NCI-H2081 (cell line): ENCODE results near the gene MAPK13.
"Not testable (repeated sequence)": the region's sequence is repeated elsewhere in the genome, so short reads cannot be mapped to it uniquely, and the experiment has no call there.

Experiments
- DNase-seq, 2 experiments: peaks; one replicate each; lab custom pipeline; 2025; lab: John Stamatoyannopoulos, UW

MAPK13 gene

DNA sequence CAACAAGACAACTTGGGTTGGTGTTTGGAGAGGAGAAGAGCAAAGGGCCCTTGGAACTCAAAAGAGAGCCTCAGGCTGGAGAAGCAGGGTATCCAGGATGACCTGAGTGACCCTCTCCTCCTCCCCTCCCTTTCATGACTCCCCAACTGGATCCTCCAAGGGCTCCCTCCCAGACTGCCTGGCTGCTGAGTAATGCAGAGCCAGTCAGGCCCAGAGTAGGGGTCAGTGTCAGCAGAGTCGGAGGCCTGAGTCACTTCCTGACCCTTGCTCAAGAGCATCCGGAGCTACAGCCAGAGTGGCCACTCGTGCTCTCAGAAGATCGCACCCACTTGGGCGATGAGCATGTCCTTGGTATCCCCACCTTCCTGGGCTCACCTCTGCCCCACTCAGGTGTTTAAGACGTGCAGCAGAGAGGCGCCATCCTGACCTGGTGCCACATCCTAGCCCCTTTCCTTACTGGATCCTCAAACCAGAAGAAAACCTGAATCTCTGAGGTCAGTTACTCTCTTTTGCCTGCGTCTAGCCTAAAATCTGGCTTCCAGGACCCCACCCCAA lies 2.8 kb upstream of the MAPK13 start:
- DNase-seq = no peak

GRCh38 chr6:36128073-36128472 lies 2.2 kb upstream of the MAPK13 start:
- DNase-seq = no peak

GRCh38 chr6:36128793-36129192 lies 1.5 kb upstream of the MAPK13 start:
- DNase-seq = no peak

DNA sequence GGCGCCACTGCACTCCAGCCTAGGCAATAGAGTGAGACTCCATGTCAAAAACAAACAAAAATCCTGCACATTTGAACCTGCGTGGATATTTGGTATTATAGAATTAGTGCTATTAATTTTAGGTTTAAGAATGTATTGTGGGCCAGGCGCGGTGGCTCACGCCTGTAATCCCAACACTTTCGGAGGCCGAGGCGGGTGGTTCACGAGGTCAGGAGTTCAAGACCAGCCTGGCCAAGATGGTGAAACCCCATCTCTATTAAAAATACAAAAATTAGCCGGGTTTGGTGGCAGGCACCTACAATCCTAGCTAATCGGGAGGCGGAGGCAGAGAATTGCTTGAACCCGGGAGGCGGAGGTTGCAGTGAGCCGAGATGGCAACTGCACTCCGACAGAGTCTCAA lies 979 bp upstream of the MAPK13 start:
- DNase-seq = not testable (repeated sequence)

GRCh38 chr6:36130667-36131510 lies 576 bp downstream of the MAPK13 start:
- DNase-seq = peak; percentile 41 to 85

DNA sequence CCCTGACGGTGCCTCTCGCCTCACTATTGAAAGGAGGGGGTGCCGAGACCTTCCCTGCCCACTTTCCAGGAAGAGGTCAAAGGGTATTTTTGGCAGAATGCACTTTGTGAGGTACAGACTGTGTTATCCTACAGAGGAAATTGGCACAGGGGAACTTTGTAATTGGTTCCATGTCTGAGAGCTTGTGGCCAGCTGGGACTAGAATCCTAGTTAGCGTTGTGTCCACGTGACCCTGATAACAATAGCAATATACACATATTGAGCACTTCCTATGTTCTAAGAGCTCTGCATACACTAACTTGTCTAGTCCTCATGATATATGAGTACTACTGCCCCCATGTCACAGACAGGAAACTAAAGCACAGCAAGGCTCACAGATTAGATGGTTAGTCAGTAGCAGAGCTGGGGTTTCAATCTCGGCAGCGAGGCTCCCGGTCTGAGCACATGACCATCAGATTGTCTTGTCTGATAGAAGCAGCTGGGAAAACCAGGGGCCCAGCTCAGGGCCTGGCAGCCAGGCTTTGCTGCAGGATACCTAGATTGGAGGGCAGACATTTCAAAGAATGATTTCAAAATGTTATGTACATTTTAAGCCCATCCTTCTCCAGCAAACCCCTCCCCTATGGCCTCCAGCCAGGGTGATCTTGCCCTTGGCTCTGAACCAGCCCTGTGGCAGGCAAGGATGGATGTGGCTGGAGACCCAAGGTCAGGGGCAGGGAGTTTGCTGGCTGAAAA lies 1.4 kb downstream of the MAPK13 start:
- DNase-seq = peak; percentile 59 to 85

GRCh38 chr6:36132246-36132895 lies 2.1 kb downstream of the MAPK13 start:
- peak in 1 of 2 experiments; percentile 40 for DNase-seq

- DNase-seq = no peak
These were observed 2.8 kb downstream of the MAPK13 start for GRCh38 chr6:36133148-36133547.

DNA sequence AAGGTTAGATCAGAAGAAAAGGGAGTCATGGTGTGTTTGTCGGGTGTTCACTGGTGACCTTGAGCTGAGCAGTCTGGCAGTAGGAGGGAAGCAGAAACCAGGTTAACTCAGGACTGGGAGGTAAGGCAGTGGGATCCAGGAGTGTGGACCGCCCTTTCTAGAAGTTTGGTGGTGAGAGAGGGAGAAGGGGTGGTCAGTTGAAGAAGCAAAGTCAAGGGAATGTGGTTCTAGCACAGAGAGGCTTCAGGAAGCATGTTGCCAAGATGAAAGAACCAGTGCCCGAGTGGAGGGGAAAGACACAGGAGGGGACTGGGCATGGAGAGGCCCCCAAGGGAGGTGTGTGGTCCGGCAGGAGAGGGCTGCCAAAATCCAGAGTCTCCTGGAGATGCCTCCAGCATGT lies 3.6 kb downstream of the MAPK13 start:
- no peak for DNase-seq

- DNase-seq = no peak
These were observed 4.9 kb downstream of the MAPK13 start for GRCh38 chr6:36135053-36135731.

GRCh38 chr6:36136034-36136433 lies 5.7 kb downstream of the MAPK13 start:
- DNase-seq = no peak

DNA sequence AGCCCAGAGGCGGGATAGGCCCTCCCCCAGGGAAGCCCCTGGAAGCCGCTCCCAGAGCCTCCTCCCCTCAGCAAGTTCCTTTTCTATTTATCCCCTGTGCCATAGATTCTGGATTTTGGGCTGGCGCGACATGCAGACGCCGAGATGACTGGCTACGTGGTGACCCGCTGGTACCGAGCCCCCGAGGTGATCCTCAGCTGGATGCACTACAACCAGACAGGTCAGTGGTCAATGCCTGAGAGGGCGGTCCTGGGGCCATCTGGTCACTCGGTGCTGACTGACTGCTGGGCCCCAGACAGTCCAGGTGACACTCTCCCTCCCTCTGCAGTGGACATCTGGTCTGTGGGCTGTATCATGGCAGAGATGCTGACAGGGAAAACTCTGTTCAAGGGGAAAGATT lies 6.2 kb downstream of the MAPK13 start:
- no peak for DNase-seq

DNA sequence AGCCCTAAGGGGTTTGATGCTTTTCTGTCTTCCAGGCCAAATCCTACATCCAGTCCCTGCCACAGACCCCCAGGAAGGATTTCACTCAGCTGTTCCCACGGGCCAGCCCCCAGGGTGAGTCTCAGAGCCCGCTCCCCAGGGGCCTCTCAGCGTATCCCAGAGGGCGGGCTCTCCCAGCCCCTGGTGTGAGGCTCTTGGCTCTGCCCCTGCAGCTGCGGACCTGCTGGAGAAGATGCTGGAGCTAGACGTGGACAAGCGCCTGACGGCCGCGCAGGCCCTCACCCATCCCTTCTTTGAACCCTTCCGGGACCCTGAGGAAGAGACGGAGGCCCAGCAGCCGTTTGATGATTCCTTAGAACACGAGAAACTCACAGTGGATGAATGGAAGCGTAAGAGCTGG lies 8.4 kb downstream of the MAPK13 start:
- no peak for DNase-seq

GRCh38 chr6:36139431-36139830 lies 9.1 kb downstream of the MAPK13 start:
- DNase-seq = no peak

- no peak for DNase-seq
These were observed 9.8 kb downstream of the MAPK13 start for GRCh38 chr6:36139991-36140710.

DNA sequence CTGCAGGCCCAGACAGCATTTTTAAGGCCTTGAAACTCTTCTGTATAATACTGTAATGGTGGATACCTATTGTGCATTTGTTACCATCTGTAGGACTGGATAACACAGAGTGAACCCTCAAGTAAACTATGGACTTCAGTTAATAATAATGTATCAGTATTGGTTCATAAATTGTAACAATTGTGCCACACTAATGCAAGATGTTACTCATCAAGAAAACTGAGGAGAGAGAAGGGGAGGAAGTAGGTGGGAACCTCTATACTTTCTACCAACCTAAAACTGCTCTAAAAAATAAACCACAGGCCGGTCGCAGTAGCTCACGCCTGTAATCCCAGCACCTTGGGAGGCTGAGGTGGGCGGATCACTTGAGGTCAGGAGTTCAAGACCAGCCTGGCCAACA lies 10.8 kb downstream of the MAPK13 start:
- no peak for DNase-seq

- no peak for DNase-seq
These were observed 11.6 kb downstream of the MAPK13 start for GRCh38 chr6:36141961-36142360.

DNA sequence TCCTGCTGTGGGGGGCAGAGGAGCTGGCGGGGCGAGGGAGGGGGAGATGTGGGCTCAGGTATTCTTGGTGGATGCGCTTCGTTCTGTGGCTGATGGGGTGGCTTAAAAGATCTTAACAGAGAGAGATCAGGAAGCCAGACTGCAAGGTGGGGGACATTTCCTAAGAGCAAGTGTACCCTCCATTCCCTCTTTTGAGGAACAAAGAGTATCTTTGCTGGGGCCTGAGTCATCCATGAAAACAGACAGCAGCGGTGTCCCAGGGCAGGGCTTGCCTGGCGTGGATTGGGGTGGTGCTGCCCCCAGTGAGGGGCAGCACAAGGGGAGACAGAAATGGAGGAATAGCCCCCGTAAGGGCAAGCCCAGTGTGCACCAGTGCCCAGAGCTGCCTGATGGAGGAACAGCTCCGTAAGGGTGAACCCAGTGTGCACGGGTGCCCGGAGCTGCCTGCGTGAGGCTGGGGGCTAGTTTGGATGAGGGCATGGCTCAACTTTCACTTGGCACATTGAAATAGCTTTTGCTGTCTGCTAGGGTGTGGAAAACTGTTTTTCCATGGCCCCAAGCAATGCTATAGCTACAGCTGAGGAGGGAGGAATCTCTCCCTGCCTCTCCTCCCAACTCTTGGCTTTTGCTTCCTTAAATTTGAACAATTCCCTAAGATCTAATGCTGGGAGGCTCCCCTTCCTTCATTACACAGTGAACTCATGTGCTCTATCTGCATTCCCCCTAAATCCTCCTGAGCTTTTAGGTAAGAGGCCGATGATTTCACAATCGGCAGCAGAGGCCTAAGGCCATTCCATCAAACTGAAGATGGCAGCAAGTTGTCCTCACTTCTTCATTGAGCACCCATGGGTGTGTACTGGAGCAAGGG lies 12.9 kb downstream of the MAPK13 start:
- no peak for DNase-seq

GRCh38 chr6:36145495-36145894 lies 15.2 kb downstream of the MAPK13 start:
- no peak for DNase-seq

GRCh38 chr6:36147294-36147693 lies 17.0 kb downstream of the MAPK13 start:
- no peak for DNase-seq
